GM18858 (cell line): ENCODE results near the gene COLQ.
"Not testable (repeated sequence)": the region's sequence is repeated elsewhere in the genome, so short reads cannot be mapped to it uniquely, and the experiment has no call there.

Experiments used
- ATAC-seq: cut with Tn5 transposase; IDR thresholded peaks from one replicate; pipeline ENCODE4 v1.9.1; 2021; ENCODE audit not compliant: unreplicated experiment

The COLQ gene

GRCh38 chr3:15493436-15493835 lies 28.1 kb downstream of the COLQ start:
- no peak for ATAC-seq

GRCh38 chr3:15492847-15493360 lies 28.6 kb downstream of the COLQ start:
- no peak for ATAC-seq

- no peak for ATAC-seq
These were observed 30.4 kb downstream of the COLQ start for GRCh38 chr3:15491143-15491542.

GRCh38 chr3:15490158-15490557 lies 31.3 kb downstream of the COLQ start:
- ATAC-seq, result no peak

- no peak for ATAC-seq
These were observed 33.5 kb downstream of the COLQ start for GRCh38 chr3:15488002-15488401.

GRCh38 chr3:15486979-15487378 lies 34.5 kb downstream of the COLQ start:
- no peak for ATAC-seq

- ATAC-seq, result no peak
These were observed 35.5 kb downstream of the COLQ start for GRCh38 chr3:15486020-15486419.

GRCh38 chr3:15484551-15484950 lies 37.0 kb downstream of the COLQ start:
- not testable (repeated sequence) for ATAC-seq

- no peak for ATAC-seq
These were observed 41.9 kb downstream of the COLQ start for GRCh38 chr3:15479400-15480224.

GRCh38 chr3:15478640-15478979 lies 42.9 kb downstream of the COLQ start:
- ATAC-seq, result no peak

GRCh38 chr3:15477951-15478639 lies 43.4 kb downstream of the COLQ start:
- ATAC-seq, result no peak

GRCh38 chr3:15476378-15476777 lies 45.1 kb downstream of the COLQ start:
- no peak for ATAC-seq

GRCh38 chr3:15475161-15475560 lies 46.3 kb downstream of the COLQ start:
- ATAC-seq, result no peak

GRCh38 chr3:15471861-15472260 lies 49.6 kb downstream of the COLQ start:
- no peak for ATAC-seq

- no peak for ATAC-seq
These were observed 50.7 kb downstream of the COLQ start for GRCh38 chr3:15470849-15471248.

GRCh38 chr3:15470261-15470660 lies 51.2 kb downstream of the COLQ start:
- ATAC-seq, result no peak

- peak; percentile 47 for ATAC-seq
These were observed 54.0 kb downstream of the COLQ start for GRCh38 chr3:15467227-15468181.

GRCh38 chr3:15465876-15466585 lies 55.5 kb downstream of the COLQ start:
- ATAC-seq, result no peak

GRCh38 chr3:15462451-15462850 lies 59.1 kb downstream of the COLQ start:
- ATAC-seq, result no peak

GRCh38 chr3:15460891-15461531 lies 60.5 kb downstream of the COLQ start:
- ATAC-seq, result no peak
